Panc1 (cell line): Measurements from ENCODE around the gene ZNF444. TPM values are rescaled to one million over a fixed set of nuclear protein-coding genes. Genes with fewer than 3 reads are reported as not detected.

ENCODE experiments used
- ATAC-seq: fragments of 200-7000 bp; cut with Tn5 transposase; 2 replicates; pipeline ENCODE4 v1.9.1; 2020; ENCODE audit warnings: mild to moderate bottlenecking, moderate library complexity
- BruUV-seq: library from RNA; stranded (reverse); fragments of 400-500 nt; replicated peaks from 2 replicates; lab custom pipeline; 2021; lab: Mats Ljungman, UMichigan
- CTCF ChIA-PET: fragments of 300-600 bp; sonication (Branson Sonifier 250); formaldehyde crosslinking; loops from one replicate; lab custom pipeline; 2022; ENCODE audit warnings: antibody characterized with exemption; lab: Charles Lee
- POLR2A ChIA-PET: fragments of 300-600 bp; sonication (Branson Sonifier 250); formaldehyde crosslinking; loops from one replicate; lab custom pipeline; 2022; ENCODE audit warnings: antibody characterized with exemption; lab: Charles Lee
- DNase-seq: peaks from one replicate; pipeline ENCODE4 v3.0.0-alpha.2; 2010; ENCODE audit warnings: low read depth, low spot score
- H3K27ac ChIP-seq: 2 replicates; pipeline ENCODE4 v1.5.1; 2011; ENCODE audit warnings: mild to moderate bottlenecking, low read length, inconsistent platforms
- H3K27me3 ChIP-seq: fragments of 200-500 bp; sonication (Bioruptor generic); 2 replicates; pipeline ENCODE4 v1.6.0; 2014; ENCODE audit warnings: low read length, inconsistent platforms; ENCODE audit not compliant: control insufficient read depth, insufficient read depth
- H3K36me3 ChIP-seq: fragments of 200-500 bp; sonication (Bioruptor generic); 2 replicates; pipeline ENCODE4 v1.5.1; 2014; ENCODE audit warnings: inconsistent platforms, mild to moderate bottlenecking, low read length, moderate library complexity; ENCODE audit not compliant: control insufficient read depth, insufficient read depth
- H3K4me1 ChIP-seq: 2 replicates; pipeline ENCODE4 v1.5.1; 2011; ENCODE audit warnings: inconsistent platforms, mild to moderate bottlenecking, low read length, moderate library complexity; ENCODE audit not compliant: control insufficient read depth, insufficient read depth
- H3K4me3 ChIP-seq, 2 experiments: 2 replicates each; pipeline ENCODE4 v1.5.1; 2011 to 2012; ENCODE audit warnings: low read depth in 2 of 2, low read length in 2 of 2, mild to moderate bottlenecking in 2 of 2, inconsistent platforms in 1 of 2, moderate library complexity in 1 of 2
- H3K9me3 ChIP-seq: fragments of 200-500 bp; sonication (Bioruptor generic); 2 replicates; pipeline ENCODE4 v1.5.1; 2014; ENCODE audit warnings: low read depth, mild to moderate bottlenecking, inconsistent platforms, low read length, moderate library complexity; ENCODE audit not compliant: control insufficient read depth, insufficient read depth
- POLR2AphosphoS5 ChIP-seq: IDR thresholded peaks from 2 replicates; pipeline ENCODE4 v1.6.1; 2012; ENCODE audit warnings: mild to moderate bottlenecking, low read depth, low read length, moderate library complexity
- SIN3A ChIP-seq: IDR thresholded peaks from 2 replicates; pipeline ENCODE4 v1.6.1; 2012; ENCODE audit warnings: low read depth, mild to moderate bottlenecking, low read length, moderate library complexity, borderline replicate concordance; ENCODE audit not compliant: insufficient read depth
- TCF7L2 ChIP-seq: IDR thresholded peaks from 2 replicates; pipeline ENCODE4 v1.6.1; 2011; ENCODE audit warnings: mild to moderate bottlenecking, low read depth, low read length, inconsistent platforms
- in situ Hi-C: cut with HindIII; loops from 2 replicates; pipeline ENCODE4 v1.10.0; 2016; ENCODE audit warnings: low sequenced_read_pairs, low pct_unique_long_range_greater_than_20kb
- intact Hi-C: fragments of 100-400 bp; cut with micrococcal nuclease; formaldehyde crosslinking; loops from one replicate; pipeline ENCODE4 v1.10.0; 2022; ENCODE audit not compliant: unreplicated experiment
- total RNA-seq: library from RNA; stranded (reverse); gene quantifications from one replicate; pipeline ENCODE4 v1.2.1, GENCODE V29; 2021; ENCODE audit not compliant: unreplicated experiment
- TF ChIP-seq, protein P1 (sequence below): fragments of 450-650 bp; IDR thresholded peaks from 2 replicates; pipeline ENCODE4 v1.5.1; 2017; ENCODE audit warnings: mild to moderate bottlenecking
- TF ChIP-seq, protein P2 (sequence below), 2 experiments: IDR thresholded peaks; 2 replicates each; pipeline ENCODE4 v1.6.1; 2011 to 2012; ENCODE audit warnings: low read depth in 2 of 2, control low read depth in 1 of 2, low read length in 1 of 2, mild to moderate bottlenecking in 1 of 2, moderate library complexity in 1 of 2; ENCODE audit not compliant: insufficient read depth in 1 of 2

Gene ZNF444
- total RNA-seq, 1 experiment from 2014 or later, result 81.5 TPM

DNA sequence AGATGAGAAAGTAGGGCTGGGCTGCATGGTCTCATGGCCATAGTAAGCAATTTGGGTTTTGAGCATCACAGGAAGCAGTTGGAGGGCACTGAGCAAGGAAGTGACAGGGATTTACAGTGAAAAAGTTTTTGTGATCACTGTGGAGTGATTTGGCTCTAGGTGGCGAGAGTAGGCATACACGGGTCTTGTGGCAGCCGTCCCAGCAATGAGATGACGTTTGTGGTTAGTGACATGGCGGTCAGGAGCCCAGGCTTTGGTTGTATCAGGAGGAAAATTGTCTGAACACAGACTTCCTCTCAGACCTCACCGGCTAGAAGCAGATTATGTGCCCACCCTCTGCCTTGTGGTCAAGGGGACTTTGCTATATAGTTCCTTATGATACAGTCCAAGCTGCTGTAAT, 3.3 kb downstream of the ZNF444 start:
- H3K4me1 ChIP-seq, result peaks cover 23% of the 10 kb centered on the region
- intact Hi-C loops, result no loop called here
- H3K27ac ChIP-seq, result no peak overlapping the region
- no TSS peak for BruUV-seq
- POLR2A ChIA-PET, result no interaction called here
- H3K4me3 ChIP-seq, result no peak overlapping the region
- H3K9me3 ChIP-seq, result no peaks in the 10 kb centered on the region
- CTCF ChIA-PET, result interaction anchor here (0.5 kb wide), 1 partner anchor 1500 kb away, joined by 3 read pairs; no protein-coding TSS in a partner anchor
- H3K27me3 ChIP-seq, result no peaks in the 10 kb centered on the region
- ATAC-seq (no peak), DNase-seq (no peak)
- in situ Hi-C loops, result no loop called here
- H3K36me3 ChIP-seq, result no peaks in the 10 kb centered on the region
- TF ChIP-seq, protein P1, sequence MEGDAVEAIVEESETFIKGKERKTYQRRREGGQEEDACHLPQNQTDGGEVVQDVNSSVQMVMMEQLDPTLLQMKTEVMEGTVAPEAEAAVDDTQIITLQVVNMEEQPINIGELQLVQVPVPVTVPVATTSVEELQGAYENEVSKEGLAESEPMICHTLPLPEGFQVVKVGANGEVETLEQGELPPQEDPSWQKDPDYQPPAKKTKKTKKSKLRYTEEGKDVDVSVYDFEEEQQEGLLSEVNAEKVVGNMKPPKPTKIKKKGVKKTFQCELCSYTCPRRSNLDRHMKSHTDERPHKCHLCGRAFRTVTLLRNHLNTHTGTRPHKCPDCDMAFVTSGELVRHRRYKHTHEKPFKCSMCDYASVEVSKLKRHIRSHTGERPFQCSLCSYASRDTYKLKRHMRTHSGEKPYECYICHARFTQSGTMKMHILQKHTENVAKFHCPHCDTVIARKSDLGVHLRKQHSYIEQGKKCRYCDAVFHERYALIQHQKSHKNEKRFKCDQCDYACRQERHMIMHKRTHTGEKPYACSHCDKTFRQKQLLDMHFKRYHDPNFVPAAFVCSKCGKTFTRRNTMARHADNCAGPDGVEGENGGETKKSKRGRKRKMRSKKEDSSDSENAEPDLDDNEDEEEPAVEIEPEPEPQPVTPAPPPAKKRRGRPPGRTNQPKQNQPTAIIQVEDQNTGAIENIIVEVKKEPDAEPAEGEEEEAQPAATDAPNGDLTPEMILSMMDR, result no peak
- TF ChIP-seq SIN3A, result no peak
- TF ChIP-seq POLR2AphosphoS5, result no peak
- TF ChIP-seq, protein P2, sequence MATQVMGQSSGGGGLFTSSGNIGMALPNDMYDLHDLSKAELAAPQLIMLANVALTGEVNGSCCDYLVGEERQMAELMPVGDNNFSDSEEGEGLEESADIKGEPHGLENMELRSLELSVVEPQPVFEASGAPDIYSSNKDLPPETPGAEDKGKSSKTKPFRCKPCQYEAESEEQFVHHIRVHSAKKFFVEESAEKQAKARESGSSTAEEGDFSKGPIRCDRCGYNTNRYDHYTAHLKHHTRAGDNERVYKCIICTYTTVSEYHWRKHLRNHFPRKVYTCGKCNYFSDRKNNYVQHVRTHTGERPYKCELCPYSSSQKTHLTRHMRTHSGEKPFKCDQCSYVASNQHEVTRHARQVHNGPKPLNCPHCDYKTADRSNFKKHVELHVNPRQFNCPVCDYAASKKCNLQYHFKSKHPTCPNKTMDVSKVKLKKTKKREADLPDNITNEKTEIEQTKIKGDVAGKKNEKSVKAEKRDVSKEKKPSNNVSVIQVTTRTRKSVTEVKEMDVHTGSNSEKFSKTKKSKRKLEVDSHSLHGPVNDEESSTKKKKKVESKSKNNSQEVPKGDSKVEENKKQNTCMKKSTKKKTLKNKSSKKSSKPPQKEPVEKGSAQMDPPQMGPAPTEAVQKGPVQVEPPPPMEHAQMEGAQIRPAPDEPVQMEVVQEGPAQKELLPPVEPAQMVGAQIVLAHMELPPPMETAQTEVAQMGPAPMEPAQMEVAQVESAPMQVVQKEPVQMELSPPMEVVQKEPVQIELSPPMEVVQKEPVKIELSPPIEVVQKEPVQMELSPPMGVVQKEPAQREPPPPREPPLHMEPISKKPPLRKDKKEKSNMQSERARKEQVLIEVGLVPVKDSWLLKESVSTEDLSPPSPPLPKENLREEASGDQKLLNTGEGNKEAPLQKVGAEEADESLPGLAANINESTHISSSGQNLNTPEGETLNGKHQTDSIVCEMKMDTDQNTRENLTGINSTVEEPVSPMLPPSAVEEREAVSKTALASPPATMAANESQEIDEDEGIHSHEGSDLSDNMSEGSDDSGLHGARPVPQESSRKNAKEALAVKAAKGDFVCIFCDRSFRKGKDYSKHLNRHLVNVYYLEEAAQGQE (IDR thresholded peaks at IDR 0.05; ENCODE audit: insufficient read depth in 1 of 2, low read depth in 2 of 2, low read length in 1 of 2), result no peak
- no peak for TF ChIP-seq TCF7L2

DNA sequence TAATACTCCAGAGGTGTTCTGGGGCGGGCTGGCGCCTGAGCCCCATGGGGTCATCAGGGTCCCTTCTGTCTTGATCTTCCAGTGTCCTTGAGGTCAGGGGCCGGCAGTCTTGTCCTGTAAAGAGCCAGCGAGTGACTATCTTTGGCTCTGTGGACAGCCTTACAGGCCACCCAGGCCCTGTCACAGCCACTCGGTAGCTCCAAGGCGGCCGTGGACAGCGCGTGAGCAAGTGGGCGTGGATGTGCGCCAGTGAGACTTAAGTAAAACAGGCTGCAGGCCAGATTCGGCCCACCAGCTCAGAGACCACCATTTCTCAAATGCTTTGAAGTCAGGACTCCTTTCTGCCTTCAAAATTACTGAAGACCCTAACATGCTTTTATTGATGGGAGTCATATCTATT, 3.7 kb downstream of the ZNF444 start:
- TF ChIP-seq, protein P2 (IDR thresholded peaks at IDR 0.05; ENCODE audit: insufficient read depth in 1 of 2, low read depth in 2 of 2, low read length in 1 of 2), result no peak
- no peak for TF ChIP-seq TCF7L2
- TF ChIP-seq, protein P1, result no peak
- no peak for TF ChIP-seq SIN3A
- no peak for TF ChIP-seq POLR2AphosphoS5
- H3K9me3 ChIP-seq, result no peaks in the 10 kb centered on the region
- no peaks in the 10 kb centered on the region for H3K27me3 ChIP-seq
- CTCF ChIA-PET, result interaction anchor here (0.5 kb wide), 1 partner anchor 1500 kb away, joined by 3 read pairs; no protein-coding TSS in a partner anchor
- H3K4me3 ChIP-seq, result no peak overlapping the region
- intact Hi-C loops (no loop called here), in situ Hi-C loops (no loop called here)
- DNase-seq (no peak), ATAC-seq (no peak)
- H3K4me1 ChIP-seq, result peaks cover 21% of the 10 kb centered on the region
- no peaks in the 10 kb centered on the region; the same call in 1 of the 2 replicates for H3K36me3 ChIP-seq
- POLR2A ChIA-PET, result no interaction called here
- no peak overlapping the region for H3K27ac ChIP-seq
- BruUV-seq, result no TSS peak
